Iris pigment epithelial cell (primary cell): ENCODE results near the gene UXS1.
"Not testable (repeated sequence)": the region's sequence is repeated elsewhere in the genome, so short reads cannot be mapped to it uniquely, and the experiment has no call there.

Experiments used
- DNase-seq: peaks from one replicate; pipeline ENCODE4 v3.0.0-alpha.2; 2011; ENCODE audit warnings: low read depth

UXS1 gene

DNA sequence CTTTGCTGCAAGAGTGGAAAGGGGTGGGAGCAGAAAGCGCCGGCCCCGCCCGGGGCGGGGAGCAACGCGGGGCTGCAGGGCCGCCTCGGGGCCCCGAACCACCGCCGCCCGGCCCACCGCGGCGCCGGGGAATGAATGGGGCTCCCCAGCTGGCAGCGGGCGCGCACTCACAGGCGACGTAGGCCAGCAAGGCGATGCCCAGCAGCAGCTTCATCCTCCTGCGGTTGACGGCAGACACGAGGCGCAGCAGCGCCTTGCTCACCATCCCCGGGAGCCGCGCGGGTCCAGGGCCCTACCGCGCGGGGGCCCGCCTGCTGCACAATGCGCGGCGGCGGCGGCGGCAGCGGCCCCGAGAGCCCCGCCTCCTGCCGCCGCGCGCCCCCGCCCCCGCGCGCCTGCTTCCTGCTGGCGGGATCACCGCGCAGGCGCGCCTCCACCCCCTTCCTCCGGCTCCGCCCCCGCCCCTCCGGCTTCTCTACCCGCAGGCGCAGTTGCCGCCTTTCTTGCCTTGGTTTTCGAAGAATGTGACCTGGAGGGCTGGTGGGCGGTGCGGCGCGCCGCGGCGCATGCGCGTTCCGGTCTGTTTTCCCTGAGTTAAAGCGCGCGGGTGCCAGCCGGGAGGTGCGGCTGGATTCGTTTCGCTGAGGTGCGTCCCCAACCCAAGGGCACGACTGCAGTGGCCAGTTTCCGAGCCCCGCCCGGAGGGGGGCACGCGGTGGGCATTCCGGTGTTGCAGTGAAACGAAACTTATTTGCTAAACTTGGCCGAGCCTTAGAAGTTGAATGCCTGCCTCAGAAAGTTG, at the start of gene UXS1:
UXS1 (minus strand) TSS at position 325 of the 802 bp plus-strand sequence; CDS start at position 265, 60 bp downstream.
- peak; percentile 97 for DNase-seq

DNA sequence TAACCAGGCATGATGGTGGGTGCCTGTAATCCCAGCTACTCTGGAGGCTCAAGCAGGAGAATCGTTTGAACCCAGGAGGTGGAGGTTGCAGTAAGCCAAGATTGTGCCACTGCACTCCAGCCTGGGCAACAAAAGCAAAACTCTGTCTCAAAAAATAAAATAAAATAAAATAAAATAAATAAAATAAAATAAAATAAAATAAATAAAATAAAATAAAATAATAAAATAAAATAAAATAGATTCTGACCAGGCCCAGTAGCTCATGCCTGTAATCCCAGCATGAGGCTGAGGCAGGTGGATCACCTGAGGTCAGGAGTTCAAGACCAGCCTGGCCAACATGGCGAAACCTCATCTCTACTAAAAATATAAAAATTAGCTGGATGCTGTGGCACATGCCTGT, 45.4 kb upstream of the UXS1 start:
- not testable (repeated sequence) for DNase-seq

DNA sequence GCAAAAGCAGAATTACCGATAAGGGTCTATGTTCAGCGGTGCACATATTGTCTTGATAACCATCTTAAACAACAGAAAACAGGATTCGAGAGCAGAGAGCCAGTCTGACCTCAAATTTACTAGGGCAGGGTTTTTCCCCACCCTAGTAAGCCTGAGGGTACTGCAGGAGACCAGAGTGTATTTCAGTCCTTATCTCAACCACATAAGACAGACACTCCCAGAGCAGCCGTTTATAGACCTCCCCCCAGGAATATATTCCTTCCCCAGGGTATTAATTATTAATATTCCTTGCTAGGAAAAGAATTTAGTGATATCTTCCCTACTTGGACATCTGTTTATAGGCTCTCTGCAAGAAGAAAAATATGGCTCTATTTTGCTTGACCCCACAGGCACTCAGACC, 41.3 kb upstream of the UXS1 start:
- not testable (repeated sequence) for DNase-seq

GRCh38 chr2:106233350-106233706, 39.2 kb upstream of the UXS1 start:
- no peak for DNase-seq

DNA sequence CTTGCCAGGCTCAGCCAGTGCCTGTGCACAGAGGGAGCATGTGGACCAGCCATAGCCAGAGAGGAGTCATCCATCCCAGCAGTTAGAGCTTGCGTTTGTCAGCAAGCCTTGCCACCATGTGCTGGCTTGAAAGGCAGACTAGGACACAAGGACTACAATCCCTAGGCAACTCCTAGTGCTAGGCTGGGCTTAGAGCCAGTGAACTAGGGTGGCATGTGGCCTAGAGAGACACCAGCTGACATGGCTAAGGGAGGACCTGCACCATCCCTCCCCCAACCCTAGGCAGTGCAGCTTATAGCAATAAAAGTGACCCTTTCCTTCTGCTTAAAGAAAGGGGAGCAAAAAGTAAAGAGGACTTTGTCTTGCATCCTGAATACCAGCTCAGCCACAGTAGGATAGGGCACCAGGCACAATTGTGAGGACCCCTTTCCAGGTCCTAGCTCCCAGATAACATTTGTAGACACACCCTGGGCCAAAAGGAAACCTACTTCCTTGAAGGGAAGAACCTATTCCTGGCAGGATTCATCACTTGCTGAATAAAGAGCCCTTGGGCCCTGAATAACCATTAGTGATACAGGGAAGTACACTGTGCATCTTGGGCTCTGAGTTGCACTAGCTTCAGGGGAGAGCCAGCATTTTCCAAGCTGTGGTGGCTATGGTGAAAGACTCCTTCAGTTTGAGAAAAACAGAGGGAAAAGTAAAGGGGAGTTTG, 38.7 kb upstream of the UXS1 start:
- no peak for DNase-seq

DNA sequence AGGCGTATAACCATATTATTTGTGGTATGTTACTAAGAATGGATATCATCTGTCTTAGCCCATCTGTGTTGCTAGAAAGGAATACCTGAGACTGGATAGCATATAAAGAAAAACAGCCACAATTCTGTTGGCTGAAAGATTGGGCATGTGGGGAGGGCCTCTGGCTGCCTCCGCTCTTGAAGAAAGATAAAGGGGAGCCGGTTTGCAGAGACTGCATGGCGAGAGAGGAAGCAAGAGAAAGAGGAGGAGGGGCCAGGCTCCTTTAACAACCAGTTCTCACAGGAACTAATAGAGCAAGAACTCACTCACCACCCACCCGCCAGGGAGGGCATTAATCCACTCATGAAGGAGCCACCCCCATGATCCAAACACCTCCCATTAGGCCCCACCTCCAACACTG, 29.2 kb upstream of the UXS1 start:
- DNase-seq: no peak

- DNase-seq: not testable (repeated sequence)
These were observed 28.0 kb upstream of the UXS1 start for GRCh38 chr2:106222057-106222456.

GRCh38 chr2:106219813-106220212, 25.7 kb upstream of the UXS1 start:
- DNase-seq: no peak

DNA sequence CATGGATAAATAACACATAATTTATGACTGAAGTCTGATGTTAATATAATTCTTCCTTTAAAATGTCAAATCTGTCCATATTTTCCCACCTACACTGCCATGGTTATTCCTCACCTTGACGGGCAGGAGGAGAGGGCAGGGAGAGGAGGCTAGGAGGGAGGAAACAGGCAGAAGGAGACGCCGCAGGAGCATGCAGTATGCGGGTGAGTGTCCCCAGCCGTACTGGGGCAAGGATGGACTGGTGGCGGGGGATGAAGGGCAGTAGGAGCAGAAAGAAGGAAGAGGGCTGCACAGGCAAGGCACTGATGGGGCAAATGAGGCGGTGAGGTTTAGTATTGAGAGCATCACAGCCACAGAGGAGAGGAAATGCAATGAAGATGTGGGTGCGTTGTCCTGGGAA, 25.1 kb upstream of the UXS1 start:
- not testable (repeated sequence) for DNase-seq

DNA sequence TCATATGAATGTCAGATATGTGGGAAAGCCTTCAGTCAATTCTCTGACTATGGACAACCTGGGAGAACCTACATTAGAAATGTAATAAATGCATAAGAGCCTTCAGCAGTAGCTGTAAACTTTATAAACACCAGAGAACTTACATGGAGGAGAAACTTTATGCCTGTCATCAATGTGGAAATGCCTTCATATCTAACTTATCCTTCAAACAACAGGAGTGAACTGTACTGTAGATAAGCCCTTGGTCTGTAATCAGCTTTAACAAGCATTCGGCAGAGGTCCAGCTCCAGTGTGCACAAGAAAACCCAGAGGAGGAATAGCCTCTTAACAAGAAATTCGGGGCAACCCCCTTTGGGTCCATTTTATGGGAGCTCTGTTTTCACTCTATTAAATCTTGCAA, 14.8 kb upstream of the UXS1 start:
- no peak for DNase-seq

DNA sequence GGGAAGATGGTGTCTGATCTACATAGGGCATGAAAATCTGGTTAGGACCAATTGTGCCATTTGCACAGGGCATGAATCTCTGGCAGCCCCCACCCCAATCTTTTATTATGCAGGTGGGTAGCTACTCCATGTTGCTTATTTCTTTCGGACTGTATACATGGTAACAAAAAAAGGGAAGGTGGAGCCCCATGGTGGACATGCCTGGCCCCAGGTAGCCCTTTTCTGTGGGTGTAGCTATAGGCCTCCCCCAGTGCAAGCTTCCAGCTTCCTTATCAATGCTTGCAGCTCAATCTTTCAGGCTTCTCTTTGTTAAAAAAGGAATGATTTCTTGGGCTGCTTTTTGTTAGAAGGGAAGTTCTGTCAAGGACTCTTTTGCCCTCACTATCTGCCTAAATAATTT, 14.3 kb upstream of the UXS1 start:
- no peak for DNase-seq

- DNase-seq: no peak
These were observed 13.1 kb upstream of the UXS1 start for GRCh38 chr2:106207246-106207645.

DNA sequence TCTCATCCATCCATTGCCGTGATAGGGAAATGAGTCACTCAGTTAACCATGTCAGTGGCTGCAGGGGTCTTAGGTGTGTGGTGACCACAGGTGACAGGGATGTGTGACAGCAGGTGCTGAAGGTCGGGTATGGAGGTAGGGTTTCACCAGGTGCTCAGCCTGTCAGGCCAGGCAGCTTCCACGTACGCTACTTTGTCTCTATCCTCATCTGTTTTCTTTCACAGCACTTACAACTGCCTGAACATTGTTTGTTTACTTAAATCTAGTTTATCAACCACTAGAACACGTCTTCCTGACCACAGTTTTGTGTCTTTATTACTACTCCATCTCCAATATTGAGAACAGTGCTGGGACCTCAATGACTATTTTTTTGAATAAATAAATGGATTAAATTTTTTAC, 11.4 kb upstream of the UXS1 start:
- DNase-seq: no peak

DNA sequence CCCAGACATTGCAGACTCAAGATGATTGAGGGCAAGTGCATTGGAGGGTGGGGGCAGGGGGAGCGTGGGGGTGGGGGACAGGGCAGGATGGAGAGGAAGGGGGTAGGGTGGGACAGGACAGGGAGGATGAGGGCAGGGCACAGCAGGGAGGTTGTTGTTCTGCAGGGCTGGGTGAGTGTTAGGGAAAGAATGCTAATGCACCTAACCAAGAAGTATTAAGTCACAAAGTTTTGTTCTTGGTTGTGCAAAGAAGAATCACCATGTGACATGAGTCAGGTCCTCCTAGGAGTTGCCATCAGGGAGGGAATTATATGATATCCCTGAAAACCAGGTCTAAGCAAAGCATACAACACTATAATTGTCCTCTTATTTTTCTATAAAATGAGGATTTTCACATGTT, 10.4 kb upstream of the UXS1 start:
- not testable (repeated sequence) for DNase-seq

- DNase-seq: no peak
These were observed 7.6 kb upstream of the UXS1 start for GRCh38 chr2:106201661-106202060.

DNA sequence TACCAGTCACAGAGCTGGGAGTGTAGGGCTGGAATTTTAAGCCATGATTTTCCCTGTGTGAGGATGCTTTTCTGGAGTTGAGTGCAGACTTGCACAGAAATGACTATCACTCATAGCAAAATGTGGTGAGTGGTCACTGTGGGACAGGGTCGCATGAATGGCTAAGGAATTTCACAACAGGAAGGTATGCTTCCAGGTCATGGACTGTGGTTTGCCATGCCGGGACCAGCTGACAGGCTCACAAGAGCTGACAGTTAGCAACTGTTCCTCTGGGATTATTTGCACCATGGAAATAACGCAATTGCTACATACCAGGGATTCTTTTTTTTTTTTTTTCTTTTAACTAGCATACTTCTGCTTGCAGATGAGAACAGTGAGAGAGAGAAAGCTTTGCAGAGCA, 3.8 kb upstream of the UXS1 start:
- peak; percentile 94 for DNase-seq

GRCh38 chr2:106195981-106196380, 1.9 kb upstream of the UXS1 start:
- DNase-seq: no peak

- DNase-seq: no peak
These were observed 1.4 kb upstream of the UXS1 start for GRCh38 chr2:106195456-106195855.

DNA sequence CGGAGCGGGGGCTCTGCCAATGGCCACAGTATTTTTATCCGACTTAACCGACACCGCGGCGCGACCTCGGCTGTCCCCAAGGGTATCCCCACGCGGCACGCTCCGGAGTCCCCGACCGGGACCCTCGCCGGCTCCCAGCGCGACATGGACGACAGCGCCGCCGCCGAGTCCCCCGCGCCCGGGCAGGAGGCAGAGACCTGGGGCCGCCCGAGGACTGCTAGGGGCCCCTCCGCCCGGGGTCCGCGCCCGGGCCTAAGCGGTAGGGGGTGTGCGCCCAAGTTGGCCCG, 468 bp downstream of the UXS1 start:
- no peak for DNase-seq

- peak; percentile 98 for DNase-seq
These were observed 1.1 kb downstream of the UXS1 start for GRCh38 chr2:106192752-106193689.

- no peak for DNase-seq
These were observed 2.5 kb downstream of the UXS1 start for GRCh38 chr2:106191511-106192016.

DNA sequence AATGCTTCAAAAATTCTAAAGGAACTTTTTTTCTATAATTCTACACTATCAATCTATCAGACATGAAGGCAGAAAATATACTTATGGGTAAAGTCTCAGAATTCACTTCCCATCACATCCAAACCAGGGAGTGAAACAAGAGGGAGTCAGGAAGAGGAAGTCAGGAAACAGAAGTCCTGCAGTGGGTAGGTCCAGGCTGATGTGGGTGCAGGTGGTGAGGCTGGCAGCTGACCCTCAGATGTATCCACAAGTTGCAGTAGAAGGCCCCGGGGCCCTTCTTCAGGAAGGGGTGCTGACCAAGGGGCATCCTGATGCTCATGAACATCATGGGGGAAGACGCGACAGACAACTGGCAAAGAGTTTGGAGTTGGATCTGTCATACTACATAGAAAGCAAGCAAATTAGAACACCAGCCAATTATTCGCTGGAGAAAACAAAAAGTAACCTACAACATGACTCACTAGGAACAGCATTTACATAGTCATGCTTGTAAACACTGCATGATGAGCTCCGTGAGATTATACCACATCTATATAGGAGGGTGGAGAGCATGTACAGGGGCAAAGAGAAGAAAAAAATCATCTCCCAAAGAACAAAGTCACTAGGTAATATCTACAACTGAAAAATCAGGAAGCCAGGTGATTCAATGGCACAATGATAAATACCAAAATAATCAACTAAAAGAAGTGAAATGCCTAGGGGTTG, 4.2 kb downstream of the UXS1 start:
- DNase-seq: peak; percentile 87
